HepG2 (cell line): ENCODE data around the gene KCNMA1. TPM values are rescaled to one million over a fixed set of nuclear protein-coding genes. Genes with fewer than 3 reads are reported as not detected.
"Not testable (repeated sequence)": the region's sequence is repeated elsewhere in the genome, so short reads cannot be mapped to it uniquely, and the experiment has no call there.

Experiments
- ATAC-seq: fragments of 200-7000 bp; cut with Tn5 transposase; 3 replicates; pipeline ENCODE4 v1.9.1; 2020; ENCODE audit warnings: mild to moderate bottlenecking, moderate library complexity
- BruUV-seq: library from RNA; stranded (reverse); fragments of 400-500 nt; replicated peaks from 2 replicates; lab custom pipeline; 2021; lab: Mats Ljungman, UMichigan
- CTCF ChIA-PET: fragments of 300-600 bp; formaldehyde crosslinking; extraction: SDS; loops from one replicate; lab custom pipeline; 2021; ENCODE audit warnings: low total read pairs, inconsistent platforms, low intra/inter-chr PET ratio; lab: Yijun Ruan, JAX
- POLR2A ChIA-PET: fragments of 350-600 bp; sonication (Branson Sonifier 250); formaldehyde crosslinking; loops from one replicate; lab custom pipeline; 2020; ENCODE audit warnings: antibody characterized with exemption, inconsistent platforms; lab: Yijun Ruan, JAX
- DNase-seq: peaks from one replicate; pipeline ENCODE4 v3.0.0-alpha.2; 2015; ENCODE audit warnings: low spot score
- FAIRE-seq: peaks from 3 replicates; lab custom pipeline; 2011; peaks lifted over from hg19 to GRCh38; lab: Jason Lieb, UNC
- H2AFZ ChIP-seq: one replicate; pipeline ENCODE4 v1.6.1; 2011; ENCODE audit warnings: low read length, inconsistent platforms
- H3K27ac ChIP-seq: fragments of 300-600 bp; 3 replicates; pipeline ENCODE4 v1.8.0; 2011; ENCODE audit warnings: mixed run types, mild to moderate bottlenecking, mixed read lengths, low read length, inconsistent platforms; ENCODE audit not compliant: insufficient read depth; ENCODE audit errors: extremely low read length
- H3K27me3 ChIP-seq, 2 experiments: fragments of 200-600 bp in 1 of 2; 2 replicates in 1 of 2; 3 replicates in 1 of 2; pipeline versions ENCODE4 v1.6.0 to v1.8.0; 2011; ENCODE audit warnings: low read length in 2 of 2, mild to moderate bottlenecking in 2 of 2, moderate library complexity in 2 of 2, inconsistent platforms in 1 of 2; ENCODE audit not compliant: insufficient read depth in 2 of 2, control insufficient read depth in 1 of 2
- H3K36me3 ChIP-seq, 2 experiments: fragments of 200-600 bp in 1 of 2; replicated peaks in 1 of 2; 2 replicates in 1 of 2; 3 replicates in 1 of 2; pipeline versions ENCODE4 v1.5.1 to v1.8.0; 2011; ENCODE audit warnings: low read length in 2 of 2, inconsistent platforms in 1 of 2; ENCODE audit not compliant: insufficient read depth in 2 of 2, control insufficient read depth in 1 of 2
- H3K4me1 ChIP-seq: 2 replicates; pipeline ENCODE4 v1.5.1; 2012; ENCODE audit warnings: low read length, inconsistent platforms; ENCODE audit not compliant: insufficient read depth
- H3K4me2 ChIP-seq: 2 replicates; pipeline ENCODE4 v1.6.0; 2011; ENCODE audit warnings: low read depth, low read length, inconsistent platforms
- H3K4me3 ChIP-seq, 3 experiments: fragments of 200-600 bp in 1 of 3; sonication (generic), shearing (Covaris generic) in 1 of 3; replicated peaks in 1 of 3; 2 replicates each; pipeline ENCODE4 v1.5.1; 2011 to 2016; ENCODE audit warnings: low read length in 3 of 3, inconsistent platforms in 2 of 3, low read depth in 2 of 3, mild to moderate bottlenecking in 2 of 3, control low read depth in 1 of 3, mixed read lengths in 1 of 3; ENCODE audit not compliant: insufficient read depth in 1 of 3
- H3K79me2 ChIP-seq: one replicate; pipeline ENCODE4 v1.6.1; 2011; ENCODE audit warnings: low read length, inconsistent platforms; ENCODE audit not compliant: insufficient read depth
- H3K9ac ChIP-seq: 2 replicates; pipeline ENCODE4 v1.6.0; 2011; ENCODE audit warnings: mild to moderate bottlenecking, low read depth, low read length, inconsistent platforms; ENCODE audit not compliant: insufficient read depth
- H3K9me3 ChIP-seq: 2 replicates; pipeline ENCODE4 v1.5.1; 2012; ENCODE audit warnings: mild to moderate bottlenecking, low read length
- H4K20me1 ChIP-seq: 2 replicates; pipeline ENCODE4 v1.6.0; 2011; ENCODE audit warnings: inconsistent platforms, mild to moderate bottlenecking, low read length, moderate library complexity; ENCODE audit not compliant: insufficient read depth
- NFIC ChIP-seq: IDR thresholded peaks from 2 replicates; pipeline ENCODE4 v1.6.1; 2012; ENCODE audit warnings: mild to moderate bottlenecking, low read length, inconsistent platforms
- ZNF280D ChIP-seq: sonication (generic); formaldehyde crosslinking; IDR thresholded peaks from 2 replicates; pipeline ENCODE4 v1.5.1; 2020; ENCODE audit warnings: mild to moderate bottlenecking, missing genetic modification reagents
- WGBS: methylation state at CpG from one replicate; pipeline ENCODE4 v1.1.6; 2017; ENCODE audit warnings: low lambda C conversion rate; 5-methylcytosine and 5-hydroxymethylcytosine counted together
- in situ Hi-C: cut with HindIII; loops from 2 replicates; pipeline ENCODE4 v1.10.0; 2017; ENCODE audit warnings: low pct_unique_long_range_greater_than_20kb; ENCODE audit not compliant: extremely low pct_ligation_motif_present
- intact Hi-C: fragments of 100-400 bp; cut with micrococcal nuclease; formaldehyde crosslinking; loops from one replicate; pipeline ENCODE4 v1.10.0; 2022; ENCODE audit not compliant: unreplicated experiment
- polyA plus RNA-seq, 8 experiments: library from polyadenylated mRNA; depleted of rRNA in 3 of 8; stranded (reverse) in 7 of 8; unstranded in 1 of 8; fragments of >200 nt; fragmentation: Illumina TruSeq in 4 of 8; extraction: Trizol in 4 of 8; gene quantifications; 2 replicates each; pipeline versions ENCODE4 v1.2.1 to v1.2.3, GENCODE V29; 2011 to 2016; ENCODE audit warnings: low read depth in 4 of 8, missing spikeins in 1 of 8, mixed read lengths in 1 of 8; ENCODE audit not compliant: insufficient read depth in 1 of 8
- total RNA-seq, 5 experiments: library from RNA; depleted of rRNA; stranded (reverse); fragments of >200 nt; fragmentation: Illumina TruSeq; extraction: Trizol; gene quantifications; 2 replicates each; pipeline ENCODE4 v1.2.3, GENCODE V29; 2016; ENCODE audit warnings: low read depth in 1 of 5

Gene KCNMA1
- total and polyA plus RNA-seq, 2 of the 13 experiments (the other 11 are each of a cell fraction or from before 2014, with no cell fraction given): 0.02 TPM; not detected in 1

- no peak for TF ChIP-seq ZNF280D (CRISPR knock-in tag)
- no peak for TF ChIP-seq NFIC
- Histone ChIP-seq H3K27me3 (no peaks in the 10 kb centered on the region; a peak in 1 of 5 replicates), H3K9me3 (no peaks in the 10 kb centered on the region), H3K36me3 (no peaks in the 10 kb centered on the region), H3K79me2 (no peaks in the 10 kb centered on the region), H3K9ac (no peak overlapping the region), H2AFZ (no peak overlapping the region), H3K4me2 (no peak overlapping the region), H3K27ac (no peak overlapping the region), H3K4me3 (no peak overlapping the region), H4K20me1 (no peaks in the 10 kb centered on the region), H3K4me1 (no peaks in the 10 kb centered on the region)
- no peak for ATAC-seq
- CTCF ChIA-PET: no interaction called here
- intact Hi-C loops: no loop called here
- DNase-seq: no peak
- no peak for FAIRE-seq
- 2% methylated on average over 3 of the region's 3 CpGs for WGBS
- POLR2A ChIA-PET: no interaction called here
- BruUV-seq: no TSS peak
- in situ Hi-C loops: no loop called here
These were observed 63.2 kb downstream of the KCNMA1 start for GRCh38 chr10:77574438-77574837.

- H3K9me3 ChIP-seq, H3K4me1 ChIP-seq, H3K27ac ChIP-seq, H3K4me2 ChIP-seq, H3K9ac ChIP-seq, H3K27me3 ChIP-seq, BruUV-seq, H3K36me3 ChIP-seq, intact Hi-C loops, CTCF ChIA-PET, POLR2A ChIA-PET, H3K4me3 ChIP-seq, H4K20me1 ChIP-seq, H2AFZ ChIP-seq, in situ Hi-C loops, DNase-seq, FAIRE-seq, H3K79me2 ChIP-seq, ATAC-seq: not testable (repeated sequence)
- 12% methylated on average over 4 of the region's 4 CpGs for WGBS
These were observed 65.1 kb downstream of the KCNMA1 start for GRCh38 chr10:77572520-77572919.
